Endothelial cell of umbilical vein (primary cell): Measurements from ENCODE around the gene RPLP1. TPM values are rescaled to one million over a fixed set of nuclear protein-coding genes. Genes with fewer than 3 reads are reported as not detected.

Source experiments
- BruUV-seq: library from RNA; stranded (reverse); fragments of 400-500 nt; replicated peaks from 2 replicates; lab custom pipeline; 2021; lab: Mats Ljungman, UMichigan
- CTCF ChIA-PET: fragments of 300-600, 350-600 bp; sonication (Branson Sonifier 250); formaldehyde crosslinking; loops from one replicate; lab custom pipeline; 2021; ENCODE audit warnings: antibody characterized with exemption, inconsistent platforms; lab: Charles Lee
- POLR2A ChIA-PET: fragments of 300-600, 350-600 bp; sonication (Branson Sonifier 250); formaldehyde crosslinking; loops from one replicate; lab custom pipeline; 2021; ENCODE audit warnings: antibody characterized with exemption, inconsistent platforms; lab: Charles Lee
- DNase-seq: peaks from one replicate; pipeline ENCODE4 v3.0.0-alpha.2; 2011; ENCODE audit warnings: low read depth, low spot score
- FAIRE-seq: peaks from 2 replicates; lab custom pipeline; 2011; peaks lifted over from hg19 to GRCh38; lab: Jason Lieb, UNC
- H2AFZ ChIP-seq: 2 replicates; pipeline ENCODE4 v1.6.0; 2012; ENCODE audit warnings: low read depth, low read length, control low read depth, inconsistent platforms
- H3K27ac ChIP-seq: 2 replicates; pipeline ENCODE4 v1.5.1; 2011; ENCODE audit warnings: low read depth, mild to moderate bottlenecking, control low read depth, low read length, moderate library complexity; ENCODE audit not compliant: insufficient read depth
- H3K27me3 ChIP-seq, 2 experiments: 2 replicates each; pipeline versions ENCODE4 v1.6.0 to v1.6.1; 2011; ENCODE audit warnings: low read length in 2 of 2, mixed read lengths in 1 of 2; ENCODE audit not compliant: control insufficient read depth in 2 of 2, insufficient read depth in 2 of 2
- H3K36me3 ChIP-seq, 2 experiments: 2 replicates in 1 of 2; 3 replicates in 1 of 2; pipeline ENCODE4 v1.5.1; 2011; ENCODE audit warnings: low read length in 2 of 2, mild to moderate bottlenecking in 1 of 2, moderate library complexity in 1 of 2; ENCODE audit not compliant: control insufficient read depth in 2 of 2, insufficient read depth in 2 of 2; ENCODE audit errors: extremely low read depth in 1 of 2
- H3K4me1 ChIP-seq: 3 replicates; pipeline ENCODE4 v1.5.1; 2011; ENCODE audit warnings: mild to moderate bottlenecking, low read length; ENCODE audit not compliant: control insufficient read depth, insufficient read depth; ENCODE audit errors: extremely low read depth
- H3K4me2 ChIP-seq: 2 replicates; pipeline ENCODE4 v1.6.1; 2011; ENCODE audit warnings: low read length, control low read depth, mixed read lengths; ENCODE audit not compliant: insufficient read depth
- H3K4me3 ChIP-seq, 3 experiments: fragments of 200-600 bp in 1 of 3; sonication (generic), shearing (Covaris generic) in 1 of 3; replicated peaks in 1 of 3; 2 replicates each; pipeline ENCODE4 v1.5.1; 2011 to 2016; ENCODE audit warnings: control low read depth in 3 of 3, low read length in 3 of 3, mild to moderate bottlenecking in 2 of 3, inconsistent platforms in 1 of 3, low read depth in 1 of 3, moderate library complexity in 1 of 3; ENCODE audit not compliant: insufficient read depth in 1 of 3
- H3K79me2 ChIP-seq: 2 replicates; pipeline ENCODE4 v1.6.0; 2012; ENCODE audit warnings: low read length, inconsistent platforms; ENCODE audit not compliant: control insufficient read depth, insufficient read depth
- H3K9ac ChIP-seq: replicated peaks from 2 replicates; pipeline ENCODE3; 2011; ENCODE audit warnings: low read length, control low read depth; ENCODE audit not compliant: insufficient read depth; ENCODE audit errors: extremely low read depth
- H3K9me1 ChIP-seq: replicated peaks from 3 replicates; pipeline ENCODE4 v1.6.0; 2011; ENCODE audit warnings: mild to moderate bottlenecking, low read length; ENCODE audit not compliant: control insufficient read depth, insufficient read depth; ENCODE audit errors: extremely low read depth
- H3K9me3 ChIP-seq: replicated peaks from 2 replicates; pipeline ENCODE4 v1.5.1; 2012; ENCODE audit warnings: low read length, inconsistent platforms; ENCODE audit not compliant: control insufficient read depth, insufficient read depth
- H4K20me1 ChIP-seq: replicated peaks from 2 replicates; pipeline ENCODE3; 2011; ENCODE audit warnings: mild to moderate bottlenecking, low read length; ENCODE audit not compliant: control insufficient read depth, insufficient read depth; ENCODE audit errors: extremely low read depth
- EZH2 ChIP-seq: IDR thresholded peaks from 2 replicates; pipeline ENCODE4 v1.6.1; 2012; ENCODE audit warnings: borderline replicate concordance, low read depth, mild to moderate bottlenecking, moderate library complexity, low read length, inconsistent platforms; ENCODE audit not compliant: severe bottlenecking
- FOS ChIP-seq: IDR thresholded peaks from 2 replicates; pipeline ENCODE4 v1.6.1; 2011; ENCODE audit warnings: mild to moderate bottlenecking, low read length, moderate library complexity, borderline replicate concordance; ENCODE audit not compliant: insufficient read depth
- GATA2 ChIP-seq: IDR thresholded peaks from 2 replicates; pipeline ENCODE4 v1.7.0; 2011; ENCODE audit warnings: low read depth, mild to moderate bottlenecking, moderate library complexity, mixed read lengths, low read length; ENCODE audit not compliant: insufficient read length, insufficient read depth
- JUN ChIP-seq: IDR thresholded peaks from 2 replicates; pipeline ENCODE4 v1.6.1; 2011; ENCODE audit warnings: borderline replicate concordance, low read depth; ENCODE audit not compliant: insufficient read length, insufficient read depth
- MYC ChIP-seq: IDR thresholded peaks from one replicate; pipeline ENCODE4 v1.6.1; 2011; ENCODE audit warnings: mild to moderate bottlenecking, low read depth, low read length
- POLR2A ChIP-seq: IDR thresholded peaks from 2 replicates; pipeline ENCODE4 v1.6.1; 2012; ENCODE audit warnings: low read depth, mild to moderate bottlenecking, control low read depth, low read length
- POLR2AphosphoS5 ChIP-seq: IDR thresholded peaks from 2 replicates; pipeline ENCODE4 v1.6.1; 2012; ENCODE audit warnings: low read depth, mild to moderate bottlenecking, control low read depth, low read length, moderate library complexity; ENCODE audit not compliant: insufficient read depth
- dilution Hi-C: fragments of 300-500 bp; cut with MboI; formaldehyde crosslinking; loops from one replicate; pipeline ENCODE4 v1.15.0; 2019; ENCODE audit warnings: low sequenced_read_pairs; ENCODE audit not compliant: extremely low pct_ligation_motif_present
- intact Hi-C: fragments of 100-400 bp; cut with micrococcal nuclease; formaldehyde crosslinking; loops from one replicate; pipeline ENCODE4 v1.10.0; 2022
- polyA plus RNA-seq, 4 experiments: library from polyadenylated mRNA; depleted of rRNA in 3 of 4; stranded (reverse) in 3 of 4; unstranded in 1 of 4; fragments of >200 nt; gene quantifications; 2 replicates each; pipeline versions ENCODE4 v1.2.1 to v1.2.3, GENCODE V29; 2011 to 2012; ENCODE audit warnings: missing spikeins in 1 of 4
- total RNA-seq: library from RNA; stranded (reverse); gene quantifications from 2 replicates; pipeline ENCODE4 v1.2.3, GENCODE V29; 2021
- TF ChIP-seq, protein P1 (sequence below), 2 donors: IDR thresholded peaks; 1 replicate in 1 of 2; 2 replicates in 1 of 2; pipeline ENCODE4 v1.5.1; 2011; ENCODE audit warnings: low read length in 2 of 2, mild to moderate bottlenecking in 2 of 2, moderate library complexity in 2 of 2, control low read depth in 1 of 2, inconsistent platforms in 1 of 2, low read depth in 1 of 2; ENCODE audit not compliant: insufficient read depth in 1 of 2; ENCODE audit errors: extremely low read depth in 1 of 2
- TF ChIP-seq, protein P2 (sequence below): IDR thresholded peaks from 2 replicates; pipeline ENCODE4 v1.6.1; 2011; ENCODE audit not compliant: insufficient read depth, insufficient read length

Gene RPLP1
- total and polyA plus RNA-seq, 2 donors (not counting 3 experiments of a cell fraction or from before 2014, with no cell fraction given), result 1,603 to 2,985 TPM

- Histone ChIP-seq H3K4me3 (no peak overlapping the region), H3K36me3 (peaks cover 0 to 3% of the 10 kb centered on the region in 2 experiments), H3K9me1 (no peaks in the 10 kb centered on the region), H3K79me2 (peaks cover 31% of the 10 kb centered on the region), H3K4me1 (peaks cover 17% of the 10 kb centered on the region), H3K4me2 (no peak overlapping the region), H4K20me1 (no peaks in the 10 kb centered on the region), H3K9ac (no peak overlapping the region), H3K9me3 (no peaks in the 10 kb centered on the region), H3K27me3 (no peaks in the 10 kb centered on the region), H2AFZ (no peak overlapping the region), H3K27ac (no peak overlapping the region)
- FAIRE-seq, result no peak
- BruUV-seq, result no TSS peak
- dilution Hi-C loops, result no loop called here
- ChIA-PET POLR2A (no interaction called here), CTCF (interaction anchor here (1.2 to 1.8 kb wide), 3 partner anchors 19 to 354 kb away, joined by 5 to 7 read pairs (median 6); no protein-coding TSS in a partner anchor)
- DNase-seq, result no peak
- intact Hi-C loops, result loop anchor here (1.0 kb wide), 1 partner anchor 349 kb away; no protein-coding TSS in a partner anchor
- TF ChIP-seq GATA2 (no peak), EZH2 (no peak), POLR2AphosphoS5 (no peak), POLR2A (no peak), MYC (no peak), FOS (no peak), JUN (no peak)
- TF ChIP-seq, protein P1, sequence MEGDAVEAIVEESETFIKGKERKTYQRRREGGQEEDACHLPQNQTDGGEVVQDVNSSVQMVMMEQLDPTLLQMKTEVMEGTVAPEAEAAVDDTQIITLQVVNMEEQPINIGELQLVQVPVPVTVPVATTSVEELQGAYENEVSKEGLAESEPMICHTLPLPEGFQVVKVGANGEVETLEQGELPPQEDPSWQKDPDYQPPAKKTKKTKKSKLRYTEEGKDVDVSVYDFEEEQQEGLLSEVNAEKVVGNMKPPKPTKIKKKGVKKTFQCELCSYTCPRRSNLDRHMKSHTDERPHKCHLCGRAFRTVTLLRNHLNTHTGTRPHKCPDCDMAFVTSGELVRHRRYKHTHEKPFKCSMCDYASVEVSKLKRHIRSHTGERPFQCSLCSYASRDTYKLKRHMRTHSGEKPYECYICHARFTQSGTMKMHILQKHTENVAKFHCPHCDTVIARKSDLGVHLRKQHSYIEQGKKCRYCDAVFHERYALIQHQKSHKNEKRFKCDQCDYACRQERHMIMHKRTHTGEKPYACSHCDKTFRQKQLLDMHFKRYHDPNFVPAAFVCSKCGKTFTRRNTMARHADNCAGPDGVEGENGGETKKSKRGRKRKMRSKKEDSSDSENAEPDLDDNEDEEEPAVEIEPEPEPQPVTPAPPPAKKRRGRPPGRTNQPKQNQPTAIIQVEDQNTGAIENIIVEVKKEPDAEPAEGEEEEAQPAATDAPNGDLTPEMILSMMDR (IDR thresholded peaks at IDR 0.05; ENCODE audit: extremely low read depth in 1 of 2, insufficient read depth in 1 of 2, low read depth in 1 of 2, low read length in 2 of 2), result no peak
- TF ChIP-seq, protein P2, sequence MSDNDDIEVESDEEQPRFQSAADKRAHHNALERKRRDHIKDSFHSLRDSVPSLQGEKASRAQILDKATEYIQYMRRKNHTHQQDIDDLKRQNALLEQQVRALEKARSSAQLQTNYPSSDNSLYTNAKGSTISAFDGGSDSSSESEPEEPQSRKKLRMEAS, result no peak
Observed at GRCh38 chr15:69412701-69413100, 39.9 kb upstream of the RPLP1 start.
